ENCODE data around the gene SLCO3A1. TPM values are rescaled to one million over a fixed set of nuclear protein-coding genes. Genes with fewer than 3 reads are reported as not detected.

SLCO3A1 gene
- total RNA-seq, 1 experiment from 2014 or later = 5.1 TPM

DNA sequence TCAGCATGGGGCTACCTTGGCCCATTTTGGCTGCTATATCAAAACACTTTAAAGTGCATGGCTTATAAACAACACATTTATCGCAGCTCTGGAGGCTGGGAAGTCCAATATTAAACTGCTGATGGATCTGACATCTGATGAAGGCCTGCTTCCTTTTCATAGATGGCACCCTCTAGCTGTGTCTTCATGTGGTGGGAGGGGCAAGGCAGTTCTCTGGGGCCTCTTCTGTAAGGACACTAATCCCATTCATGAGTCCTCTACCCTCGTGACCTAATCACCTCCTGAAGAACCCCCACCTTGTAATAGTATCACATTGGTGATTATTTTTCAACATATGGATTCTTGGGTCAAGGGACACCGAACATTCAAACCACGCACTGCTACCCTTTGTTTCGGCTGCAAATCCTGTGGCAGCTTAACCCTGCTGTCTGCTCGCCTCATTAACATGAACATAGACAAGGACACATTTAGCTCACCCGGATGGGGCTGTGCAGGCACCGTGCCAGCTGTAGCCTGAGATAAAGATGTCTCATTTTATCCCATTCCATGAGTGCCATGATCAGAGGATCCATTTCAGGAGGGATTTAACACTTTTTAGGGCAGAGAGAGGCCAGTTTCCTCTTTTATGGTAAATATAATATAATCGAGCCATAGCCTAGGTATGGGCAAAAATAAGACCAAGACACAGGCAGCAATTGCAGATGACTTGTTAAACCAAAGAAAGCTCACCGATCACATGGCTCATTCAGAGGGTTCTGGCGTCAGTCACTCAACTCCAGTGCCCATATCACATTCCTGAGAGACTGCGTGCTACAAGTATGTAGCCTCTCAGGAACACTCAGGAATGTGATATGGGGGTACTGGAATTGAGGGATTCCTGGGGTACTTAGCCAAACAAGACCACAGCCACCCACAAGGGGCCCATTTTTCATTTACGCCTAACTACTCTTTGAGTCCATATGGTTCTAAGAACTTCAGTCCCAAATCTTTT is 289.0 kb downstream of the SLCO3A1 start:
- no peak for TF ChIP-seq CEBPB (IDR thresholded peaks at IDR 0.05; ENCODE audit: low read depth)
- no peak for TF ChIP-seq ZFX (IDR thresholded peaks at IDR 0.05)
- no peak for TF ChIP-seq ZNF274 (IDR thresholded peaks at IDR 0.05; ENCODE audit: low read depth, low read length)
- no peak for TF ChIP-seq ZBTB33 (IDR thresholded peaks at IDR 0.05; ENCODE audit: extremely low read depth, insufficient replicate concordance, low read length)
- TF ChIP-seq ATF3 (IDR thresholded peaks at IDR 0.05) = no peak
- no peak for TF ChIP-seq MAX (IDR thresholded peaks at IDR 0.05)
- no peak for TF ChIP-seq POLR2AphosphoS5 (IDR thresholded peaks at IDR 0.05; ENCODE audit: low read depth, low read length)
- no peak for TF ChIP-seq SIN3A (IDR thresholded peaks at IDR 0.05; ENCODE audit: low read depth)
- no peak for TF ChIP-seq SP1 (IDR thresholded peaks at IDR 0.05; ENCODE audit: low read depth)
- no peak for TF ChIP-seq RAD21 (IDR thresholded peaks at IDR 0.05; ENCODE audit: low read depth)
- TF ChIP-seq EZH2 (IDR thresholded peaks at IDR 0.05) = no peak
- Histone ChIP-seq H3K9me2 (ENCODE audit: insufficient read depth) (no peaks in the 10 kb centered on the region), H3K9me3 (ENCODE audit: control insufficient read depth in 1 of 2, insufficient read depth in 1 of 2, low read depth in 1 of 2, low read length in 2 of 2) (no peaks in the 10 kb centered on the region), H3K79me2 (ENCODE audit: insufficient read depth, low read length) (no peaks in the 10 kb centered on the region), H3K4me2 (ENCODE audit: low read length) (no peak overlapping the region), H2AFZ (ENCODE audit: low read depth, low read length, poor library complexity, severe bottlenecking) (no peak overlapping the region), H3K4me1 (ENCODE audit: control insufficient read depth in 1 of 2, insufficient read depth in 2 of 2, low read length in 2 of 2) (no peaks in the 10 kb centered on the region), H3K36me3 (ENCODE audit: control insufficient read depth in 1 of 2, insufficient read depth in 2 of 2, low read length in 2 of 2) (no peaks in the 10 kb centered on the region), H4K20me1 (ENCODE audit: insufficient read depth) (no peaks in the 10 kb centered on the region), H3K4me3 (replicated peaks in 1 of 2; ENCODE audit: low read depth in 1 of 2, low read length in 2 of 2) (no peak overlapping the region), H3K27ac (ENCODE audit: low read depth, low read length) (no peak overlapping the region), H3K27me3 (ENCODE audit: insufficient read depth, low read length) (no peaks in the 10 kb centered on the region), H3K9ac (ENCODE audit: low read length) (no peak overlapping the region)
- no peak for DNase-seq (ENCODE audit: low read depth, low spot score)
- no peak for ATAC-seq
- POLR2A ChIA-PET = no interaction called here
- CTCF ChIA-PET = no interaction called here
- BruUV-seq (replicated peaks) = no TSS peak
- RAD21 ChIA-PET (ENCODE audit: low non-redundant PET in 1 of 2, low total read pairs in 2 of 2, uncharacterized antibody in 2 of 2, unreplicated experiment in 2 of 2) = no interaction called here
- intact Hi-C loops (cut with micrococcal nuclease) = no loop called here

All from HCT116 (cell line).